ENCODE measurements around the gene MYBPC1. TPM values are rescaled to one million over a fixed set of nuclear protein-coding genes. Genes with fewer than 3 reads are reported as not detected.
A peak's percentile ranks its signal among the peaks of the same experiment; 100 is the strongest.

The MYBPC1 gene
- total and polyA plus RNA-seq, 2 of the 13 experiments (the other 11 are each of a cell fraction or from before 2014, with no cell fraction given) = 0.31 to 0.53 TPM

- TF ChIP-seq FOSL1 (CRISPR knock-in tag; IDR thresholded peaks at IDR 0.05; ENCODE audit: borderline replicate concordance) (peak; percentile 73; the same call in 1 of the 2 replicates), ZKSCAN8 (CRISPR knock-in tag; IDR thresholded peaks at IDR 0.05; ENCODE audit: borderline replicate concordance) (0 out of 2 replicates have a peak, but pooled peaks have one; percentile 38), MAFK (conservative IDR thresholded peaks at IDR 0.05 in 1 of 2, IDR thresholded peaks at IDR 0.05 in 1 of 2; ENCODE audit: low read length in 2 of 2) (0 out of 4 replicates have a peak, but pooled peaks of 1 of the 2 experiments have one; percentile 27), ZNF3 (CRISPR knock-in tag; IDR thresholded peaks at IDR 0.05) (peak; percentile 83), TCF7 (IDR thresholded peaks at IDR 0.05; ENCODE audit: low read depth) (peak; percentile 37; the same call in 1 of the 2 replicates), MBD4 (IDR thresholded peaks at IDR 0.05; ENCODE audit: borderline replicate concordance, low read length) (no peak), MNT (IDR thresholded peaks at IDR 0.05) (no peak), SAP130 (CRISPR knock-in tag; IDR thresholded peaks at IDR 0.05; ENCODE audit: low read depth) (peak; percentile 22; the same call in 1 of the 2 replicates), BRD4 (CRISPR knock-in tag; IDR thresholded peaks at IDR 0.05) (peak; percentile 16; the same call in 1 of the 2 replicates), ISL2 (CRISPR knock-in tag; IDR thresholded peaks at IDR 0.05) (peak; percentile 63), TAF15 (IDR thresholded peaks at IDR 0.05; ENCODE audit: low read depth, low read length, poor library complexity, severe bottlenecking) (no peak), MXD1 (CRISPR knock-in tag; IDR thresholded peaks at IDR 0.05) (no peak), ZNF766 (CRISPR knock-in tag; IDR thresholded peaks at IDR 0.05; ENCODE audit: borderline replicate concordance) (no peak), JUNB (CRISPR knock-in tag; IDR thresholded peaks at IDR 0.05; ENCODE audit: borderline replicate concordance) (peak; percentile 24; the same call in 1 of the 2 replicates), FIP1L1 (IDR thresholded peaks at IDR 0.05; ENCODE audit: borderline replicate concordance, insufficient read depth, low read depth, low read length) (no peak), HNF4A (CRISPR knock-in tag; IDR thresholded peaks at IDR 0.05) (peak; percentile 49), ZBTB10 (CRISPR knock-in tag; IDR thresholded peaks at IDR 0.05; ENCODE audit: borderline replicate concordance) (peak; percentile 22; the same call in 1 of the 2 replicates), SMAD3 (CRISPR knock-in tag; IDR thresholded peaks at IDR 0.05) (0 out of 2 replicates have a peak, but pooled peaks have one; percentile 23), ZIK1 (CRISPR knock-in tag; IDR thresholded peaks at IDR 0.05; ENCODE audit: borderline replicate concordance, low read depth) (no peak), ATF1 (CRISPR knock-in tag; IDR thresholded peaks at IDR 0.05) (0 out of 2 replicates have a peak, but pooled peaks have one; percentile 4), KDM1A (CRISPR knock-in tag; IDR thresholded peaks at IDR 0.05) (no peak)
- TF ChIP-seq, protein P1, sequence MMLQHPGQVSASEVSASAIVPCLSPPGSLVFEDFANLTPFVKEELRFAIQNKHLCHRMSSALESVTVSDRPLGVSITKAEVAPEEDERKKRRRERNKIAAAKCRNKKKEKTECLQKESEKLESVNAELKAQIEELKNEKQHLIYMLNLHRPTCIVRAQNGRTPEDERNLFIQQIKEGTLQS (CRISPR knock-in tag; IDR thresholded peaks at IDR 0.05) = peak; percentile 32; the same call in 1 of the 2 replicates
Observed at GRCh38 chr12:101599771-101600484, 5.2 kb downstream of the MYBPC1 start (continued).
